HG03342 (cell line): ENCODE measurements around the gene LOXL3.
"Not testable (repeated sequence)": the region's sequence is repeated elsewhere in the genome, so short reads cannot be mapped to it uniquely, and the experiment has no call there.

Source experiments
- ATAC-seq: cut with Tn5 transposase; IDR thresholded peaks from one replicate; pipeline ENCODE4 v1.9.1; 2021; ENCODE audit warnings: mild to moderate bottlenecking, moderate library complexity; ENCODE audit not compliant: unreplicated experiment

Gene LOXL3

GRCh38 chr2:74497777-74498499 is 55.8 kb downstream of the LOXL3 start:
- ATAC-seq = no peak

GRCh38 chr2:74496997-74497776 is 56.6 kb downstream of the LOXL3 start:
- ATAC-seq = no peak

- no peak for ATAC-seq
Measured at GRCh38 chr2:74495440-74495839, 58.3 kb downstream of the LOXL3 start.

- no peak for ATAC-seq
Measured at GRCh38 chr2:74493546-74493945, 60.2 kb downstream of the LOXL3 start.

GRCh38 chr2:74491648-74492544 is 61.8 kb downstream of the LOXL3 start:
- ATAC-seq = no peak

GRCh38 chr2:74489906-74490305 is 63.8 kb downstream of the LOXL3 start:
- ATAC-seq = no peak

GRCh38 chr2:74488643-74489481 is 64.9 kb downstream of the LOXL3 start:
- no peak for ATAC-seq

- no peak for ATAC-seq
Measured at GRCh38 chr2:74486141-74486540, 67.6 kb downstream of the LOXL3 start.

- not testable (repeated sequence) for ATAC-seq
Measured at GRCh38 chr2:74483675-74484164, 70.0 kb downstream of the LOXL3 start.

GRCh38 chr2:74482801-74483674 is 70.7 kb downstream of the LOXL3 start, which contains the start of the genes CCDC142 and TTC31:
TSS of gene CCDC142 (minus strand) at chr2:74482998. CDS start at chr2:74482837, 161 bp downstream.
TSS of gene TTC31 (plus strand) at chr2:74483081. CDS start at chr2:74483096, 15 bp downstream.
- ATAC-seq = peak; percentile 89
